SJCRH30 (cell line): ENCODE measurements around the gene HOATZ. TPM values are rescaled to one million over a fixed set of nuclear protein-coding genes. Genes with fewer than 3 reads are reported as not detected.

ENCODE experiments used
- DNase-seq, 2 experiments: peaks; one replicate each; pipeline ENCODE4 v3.0.0-alpha.2; 2015 to 2020
- H3K27ac ChIP-seq: fragments of 250-450 bp; sonication (Bioruptor Pico); 2 replicates; pipeline ENCODE4 v1.5.1; 2020; ENCODE audit warnings: mild to moderate bottlenecking, moderate library complexity
- H3K27me3 ChIP-seq: fragments of 250-450 bp; sonication (Bioruptor Pico); 2 replicates; pipeline ENCODE4 v1.5.1; 2020; ENCODE audit warnings: mild to moderate bottlenecking, moderate library complexity
- H3K36me3 ChIP-seq: fragments of 250-450 bp; sonication (Bioruptor Pico); 2 replicates; pipeline ENCODE4 v1.5.1; 2020; ENCODE audit warnings: mild to moderate bottlenecking, moderate library complexity
- H3K4me1 ChIP-seq: fragments of 250-450 bp; sonication (Bioruptor Pico); 2 replicates; pipeline ENCODE4 v1.5.1; 2020; ENCODE audit warnings: mild to moderate bottlenecking, moderate library complexity
- H3K4me3 ChIP-seq: fragments of 250-450 bp; sonication (Bioruptor Pico); 2 replicates; pipeline ENCODE4 v1.5.1; 2020; ENCODE audit warnings: mild to moderate bottlenecking, moderate library complexity
- H3K9me3 ChIP-seq: fragments of 250-450 bp; sonication (Bioruptor Pico); replicated peaks from 2 replicates; pipeline ENCODE4 v1.5.1; 2020; ENCODE audit warnings: mild to moderate bottlenecking, moderate library complexity
- total RNA-seq: library from RNA; depleted of rRNA; stranded (reverse); fragments of >200 nt; shearing (Covaris generic); gene quantifications from 2 replicates; pipeline ENCODE4 v1.2.3, GENCODE V29; 2014

Gene HOATZ
- total RNA-seq, 1 experiment from 2014 or later = not detected

GRCh38 chr11:111549869-111550203, 35.3 kb downstream of the HOATZ start:
- Histone ChIP-seq H3K36me3 (no peaks in the 10 kb centered on the region), H3K4me1 (no peaks in the 10 kb centered on the region), H3K9me3 (no peaks in the 10 kb centered on the region), H3K27ac (no peak overlapping the region), H3K27me3 (no peaks in the 10 kb centered on the region), H3K4me3 (no peak overlapping the region)
- DNase-seq = no peak

DNA sequence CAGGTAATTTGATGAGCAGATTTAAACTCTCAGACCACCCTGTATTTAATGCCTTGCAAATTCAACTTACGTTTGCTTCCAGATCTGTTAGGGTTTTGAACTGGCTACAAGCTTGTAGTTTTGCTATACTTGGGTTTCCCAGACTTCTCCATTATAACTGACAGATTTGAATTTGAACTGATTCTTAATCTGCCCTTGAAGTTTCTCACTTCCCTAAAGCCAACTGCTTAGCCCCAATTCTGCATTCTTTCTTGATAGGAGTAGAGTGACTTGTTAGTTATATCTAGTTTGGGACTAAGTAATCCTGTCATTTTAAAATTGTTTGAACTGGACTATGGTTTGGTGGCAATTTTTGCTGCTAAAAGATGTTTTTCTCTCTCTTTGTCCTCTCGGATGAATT, 35.7 kb downstream of the HOATZ start:
- Histone ChIP-seq H3K9me3 (no peaks in the 10 kb centered on the region), H3K4me1 (no peaks in the 10 kb centered on the region), H3K27ac (no peak overlapping the region), H3K27me3 (no peaks in the 10 kb centered on the region), H3K36me3 (no peaks in the 10 kb centered on the region), H3K4me3 (no peak overlapping the region)
- DNase-seq = no peak

DNA sequence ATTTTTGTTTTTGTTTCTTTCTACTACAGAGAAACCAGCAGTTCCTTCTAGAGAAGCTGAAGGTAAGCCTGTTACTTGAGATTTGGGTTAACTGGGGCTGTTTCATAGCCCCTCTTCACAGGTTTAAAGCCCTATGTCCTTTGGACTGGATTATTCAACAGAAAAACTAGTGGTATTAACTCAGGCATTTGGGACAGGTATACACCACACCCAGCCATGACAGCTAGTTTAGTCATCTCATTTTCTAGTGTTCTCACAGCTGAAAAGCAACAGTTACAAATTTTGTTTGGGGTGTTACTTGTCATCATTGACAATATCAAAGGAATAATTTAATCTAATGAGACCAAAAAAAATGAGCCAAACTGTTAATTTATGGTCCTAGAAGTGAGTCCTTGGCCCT, 40.0 kb downstream of the HOATZ start:
- H3K36me3 ChIP-seq = no peaks in the 10 kb centered on the region
- no peak overlapping the region for H3K27ac ChIP-seq

DNA sequence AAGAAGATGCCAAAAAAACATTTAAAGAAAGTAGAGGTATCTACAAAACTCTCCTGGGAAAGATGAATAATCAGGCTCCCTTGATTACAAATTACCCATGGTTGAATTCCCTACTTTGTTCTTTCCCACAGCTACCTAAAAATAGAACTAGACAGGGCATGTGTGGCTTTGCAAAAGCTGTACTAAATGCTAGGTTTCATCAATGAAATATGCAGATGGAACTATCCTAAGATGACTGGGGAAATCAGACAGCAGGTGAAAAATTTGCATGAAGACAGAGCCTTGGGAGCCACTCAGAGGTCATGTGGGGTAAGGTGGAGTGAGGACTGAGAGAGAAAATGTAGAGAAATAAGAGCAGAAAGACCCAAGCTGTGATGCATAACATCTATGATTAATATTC, 40.7 kb downstream of the HOATZ start:
- Histone ChIP-seq H3K9me3 (no peaks in the 10 kb centered on the region), H3K4me3 (no peak overlapping the region), H3K4me1 (no peaks in the 10 kb centered on the region), H3K36me3 (no peaks in the 10 kb centered on the region), H3K27me3 (no peaks in the 10 kb centered on the region), H3K27ac (no peak overlapping the region)
- DNase-seq = no peak

More for the DNA sequence above, 40.0 kb downstream of the HOATZ start:
- DNase-seq = no peak
- Histone ChIP-seq H3K27me3 (no peaks in the 10 kb centered on the region), H3K4me1 (no peaks in the 10 kb centered on the region), H3K9me3 (no peaks in the 10 kb centered on the region), H3K4me3 (no peak overlapping the region)

GRCh38 chr11:111557425-111558111, 43.0 kb downstream of the HOATZ start:
- Histone ChIP-seq H3K27ac (no peak overlapping the region), H3K4me1 (no peaks in the 10 kb centered on the region), H3K9me3 (no peaks in the 10 kb centered on the region), H3K27me3 (no peaks in the 10 kb centered on the region), H3K4me3 (no peak overlapping the region), H3K36me3 (no peaks in the 10 kb centered on the region)
- no peak for DNase-seq

- no peaks in the 10 kb centered on the region for H3K4me1 ChIP-seq
- H3K27ac ChIP-seq = no peak overlapping the region
- no peaks in the 10 kb centered on the region for H3K36me3 ChIP-seq
- no peaks in the 10 kb centered on the region for H3K27me3 ChIP-seq
- no peak overlapping the region for H3K4me3 ChIP-seq
- no peak for DNase-seq
- H3K9me3 ChIP-seq = no peaks in the 10 kb centered on the region
These were observed 45.4 kb downstream of the HOATZ start for GRCh38 chr11:111559800-111560464.

- no peak for DNase-seq
- H3K27me3 ChIP-seq = no peaks in the 10 kb centered on the region
- no peak overlapping the region for H3K27ac ChIP-seq
- no peaks in the 10 kb centered on the region for H3K9me3 ChIP-seq
- no peaks in the 10 kb centered on the region for H3K4me1 ChIP-seq
- no peak overlapping the region for H3K4me3 ChIP-seq
- no peaks in the 10 kb centered on the region for H3K36me3 ChIP-seq
These were observed 46.2 kb downstream of the HOATZ start for GRCh38 chr11:111560800-111561199.

DNA sequence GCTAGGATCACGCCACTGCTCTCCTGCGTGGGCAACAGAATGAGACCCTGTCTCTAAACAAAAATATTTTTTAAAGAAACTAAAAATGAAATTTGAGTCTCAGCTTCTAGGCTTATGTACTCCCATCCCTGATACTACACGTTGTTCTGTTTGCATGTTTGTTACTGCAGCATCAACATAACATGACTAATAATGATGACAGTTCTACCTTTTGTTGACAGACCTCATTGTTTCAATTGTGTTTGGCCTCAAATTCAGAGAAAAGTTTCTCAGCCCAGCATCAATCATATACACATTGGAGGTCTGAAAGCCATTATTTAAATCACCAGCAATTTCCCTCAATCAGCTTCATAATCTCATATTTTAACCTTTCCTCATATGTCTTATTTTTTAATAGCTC, 46.7 kb downstream of the HOATZ start:
- Histone ChIP-seq H3K27me3 (no peaks in the 10 kb centered on the region), H3K4me1 (no peaks in the 10 kb centered on the region), H3K36me3 (no peaks in the 10 kb centered on the region), H3K27ac (no peak overlapping the region), H3K4me3 (no peak overlapping the region), H3K9me3 (no peaks in the 10 kb centered on the region)
- DNase-seq = no peak

DNA sequence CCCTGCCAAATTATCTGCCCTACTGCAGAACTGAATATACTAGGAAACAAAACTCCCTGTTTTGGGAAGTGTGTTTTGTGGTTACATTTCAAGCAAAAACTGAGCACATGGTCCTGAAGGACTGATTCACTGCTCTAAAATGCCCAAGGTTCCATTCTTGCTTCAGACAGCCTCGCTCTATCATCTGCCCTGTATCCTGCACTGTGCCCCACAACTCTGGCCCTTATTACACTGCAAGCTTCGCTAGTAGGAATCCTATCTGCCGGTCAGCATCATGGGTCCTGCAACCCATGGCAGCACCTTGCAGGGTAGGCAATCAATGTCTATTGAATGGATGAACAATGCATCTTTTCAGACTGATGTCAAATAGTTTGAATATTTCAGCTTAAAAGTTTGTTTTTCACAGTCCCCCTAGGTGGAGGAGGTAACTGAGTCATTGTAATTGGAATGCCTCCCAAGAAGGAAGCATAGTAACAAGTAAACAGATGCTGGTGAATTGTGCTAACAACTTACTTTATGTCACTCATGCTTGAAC, 47.3 kb downstream of the HOATZ start:
- DNase-seq = no peak
- Histone ChIP-seq H3K9me3 (no peaks in the 10 kb centered on the region), H3K4me3 (no peak overlapping the region), H3K27ac (no peak overlapping the region), H3K36me3 (no peaks in the 10 kb centered on the region), H3K27me3 (no peaks in the 10 kb centered on the region), H3K4me1 (no peaks in the 10 kb centered on the region)

- Histone ChIP-seq H3K27ac (no peak overlapping the region), H3K27me3 (no peaks in the 10 kb centered on the region), H3K4me3 (no peak overlapping the region), H3K9me3 (no peaks in the 10 kb centered on the region), H3K4me1 (no peaks in the 10 kb centered on the region), H3K36me3 (no peaks in the 10 kb centered on the region)
- DNase-seq = no peak
These were observed 48.3 kb downstream of the HOATZ start for GRCh38 chr11:111562692-111563389.

DNA sequence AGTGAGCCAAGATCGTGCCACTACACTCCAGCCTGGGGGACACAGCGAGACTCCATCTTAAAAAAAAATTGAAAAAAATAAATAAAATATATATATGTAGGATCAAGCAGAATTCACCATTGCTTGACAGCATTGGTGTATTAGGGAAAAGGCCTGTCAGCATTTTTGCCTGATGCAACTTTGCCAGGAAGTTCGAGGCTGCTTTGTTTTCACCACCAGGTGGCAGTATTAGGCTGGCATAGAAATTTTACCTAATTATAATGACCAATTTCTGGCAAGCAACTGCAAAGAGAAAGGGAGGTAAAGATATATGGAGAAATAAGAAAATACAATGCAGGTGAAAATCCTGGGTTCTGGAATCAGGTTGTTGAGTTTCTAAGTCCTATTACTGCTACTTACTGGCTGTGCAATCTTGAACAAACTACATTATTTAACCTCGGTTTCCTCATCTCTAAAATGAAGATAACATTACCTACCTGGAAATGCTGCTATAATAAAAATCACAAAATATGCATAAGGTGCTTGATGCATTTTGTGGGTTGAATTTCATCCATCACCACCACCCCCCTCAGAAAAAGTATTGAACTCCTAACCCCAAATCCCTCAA, 50.6 kb downstream of the HOATZ start:
- Histone ChIP-seq H3K9me3 (no peaks in the 10 kb centered on the region), H3K4me1 (no peaks in the 10 kb centered on the region), H3K36me3 (no peaks in the 10 kb centered on the region), H3K4me3 (no peak overlapping the region), H3K27ac (no peak overlapping the region), H3K27me3 (no peaks in the 10 kb centered on the region)
- peak; percentile 32 to 61 for DNase-seq

GRCh38 chr11:111566324-111566723, 51.7 kb downstream of the HOATZ start:
- H3K27ac ChIP-seq = no peak overlapping the region

DNA sequence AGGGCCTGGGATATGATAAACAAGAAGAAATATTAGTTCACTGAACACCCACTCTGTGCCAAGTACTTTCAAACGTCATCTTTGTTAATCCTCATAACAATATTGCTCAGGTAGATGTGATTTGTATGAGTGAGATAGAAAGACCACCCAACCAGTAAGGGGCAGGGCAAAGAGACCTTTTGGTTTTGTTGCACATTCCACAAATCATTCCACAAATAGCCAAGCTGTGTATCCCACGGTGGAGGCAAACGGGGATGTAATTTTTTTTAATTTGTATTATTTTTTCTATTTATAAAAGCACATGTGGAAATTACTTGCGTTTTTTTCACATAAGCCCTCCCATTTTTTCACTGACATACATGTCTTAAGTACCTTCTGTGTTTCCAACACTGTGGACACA, 54.9 kb downstream of the HOATZ start:
- Histone ChIP-seq H3K36me3 (no peaks in the 10 kb centered on the region), H3K4me3 (no peak overlapping the region), H3K27ac (no peak overlapping the region), H3K4me1 (no peaks in the 10 kb centered on the region), H3K9me3 (no peaks in the 10 kb centered on the region), H3K27me3 (no peaks in the 10 kb centered on the region)
- no peak for DNase-seq

More at GRCh38 chr11:111566324-111566723, 51.7 kb downstream of the HOATZ start:
- H3K27me3 ChIP-seq = no peaks in the 10 kb centered on the region
- H3K36me3 ChIP-seq = no peaks in the 10 kb centered on the region
- H3K4me3 ChIP-seq = no peak overlapping the region
- no peaks in the 10 kb centered on the region for H3K4me1 ChIP-seq
- H3K9me3 ChIP-seq = no peaks in the 10 kb centered on the region
- no peak for DNase-seq

GRCh38 chr11:111570796-111571195, 56.2 kb downstream of the HOATZ start:
- no peak for DNase-seq
- Histone ChIP-seq H3K36me3 (no peaks in the 10 kb centered on the region), H3K27ac (no peak overlapping the region), H3K4me3 (no peak overlapping the region), H3K4me1 (no peaks in the 10 kb centered on the region), H3K9me3 (no peaks in the 10 kb centered on the region), H3K27me3 (no peaks in the 10 kb centered on the region)
